Loucy (cell line): Measurements from ENCODE around the gene CHKB.
"Not testable (repeated sequence)": the region's sequence is repeated elsewhere in the genome, so short reads cannot be mapped to it uniquely, and the experiment has no call there.

Experiments
- H2AFZ ChIP-seq: fragments of 200-600 bp; sonication (generic); 2 replicates; pipeline ENCODE4 v1.6.0; 2016; ENCODE audit warnings: antibody characterized with exemption, mild to moderate bottlenecking, low read length, moderate library complexity
- H3F3A ChIP-seq: fragments of 200-600 bp; 2 replicates; pipeline ENCODE4 v1.6.0; 2016; ENCODE audit warnings: antibody characterized with exemption, low read depth, mild to moderate bottlenecking
- H3K27me3 ChIP-seq: fragments of 200-600 bp; sonication (generic); 2 replicates; pipeline ENCODE4 v1.6.1; 2014; ENCODE audit warnings: low read length, mild to moderate bottlenecking; ENCODE audit not compliant: insufficient read depth, poor library complexity, severe bottlenecking
- H3K36me3 ChIP-seq: fragments of 200-600 bp; sonication (generic); 2 replicates; pipeline ENCODE4 v1.6.1; 2016; ENCODE audit warnings: low read length; ENCODE audit not compliant: insufficient read depth
- H3K4me1 ChIP-seq: fragments of 200-600 bp; sonication (generic); 2 replicates; pipeline ENCODE4 v1.5.1; 2014; ENCODE audit warnings: low read length, mild to moderate bottlenecking; ENCODE audit not compliant: insufficient read depth, poor library complexity, severe bottlenecking
- H3K4me2 ChIP-seq: fragments of 200-600 bp; sonication (generic); 2 replicates; pipeline ENCODE4 v1.6.0; 2014; ENCODE audit warnings: antibody characterized with exemption, low read length, low read depth, mild to moderate bottlenecking; ENCODE audit not compliant: poor library complexity, severe bottlenecking
- H3K4me3 ChIP-seq: fragments of 200-600 bp; sonication (generic); 2 replicates; pipeline ENCODE4 v1.5.1; 2014; ENCODE audit warnings: low read length, mild to moderate bottlenecking, mixed read lengths; ENCODE audit not compliant: poor library complexity, severe bottlenecking
- H3K79me2 ChIP-seq: fragments of 200-600 bp; sonication (generic); 2 replicates; pipeline ENCODE4 v1.6.1; 2014; ENCODE audit warnings: low read length; ENCODE audit not compliant: insufficient read depth
- H3K9ac ChIP-seq: fragments of 200-600 bp; sonication (generic); 2 replicates; pipeline ENCODE4 v1.6.0; 2014; ENCODE audit warnings: mild to moderate bottlenecking, low read depth, low read length, moderate library complexity; ENCODE audit not compliant: poor library complexity, severe bottlenecking
- H3K9me2 ChIP-seq: fragments of 200-600 bp; sonication (generic); replicated peaks from 2 replicates; pipeline ENCODE4 v1.6.1; 2016; ENCODE audit warnings: low read depth, low read length, mixed read lengths
- H3K9me3 ChIP-seq: fragments of 200-600 bp; sonication (generic); 2 replicates; pipeline ENCODE4 v1.6.1; 2014; ENCODE audit warnings: mild to moderate bottlenecking, antibody characterized with exemption, low read length, low read depth; ENCODE audit not compliant: insufficient read depth
- H4K20me1 ChIP-seq: fragments of 200-600 bp; sonication (generic); 2 replicates; pipeline ENCODE4 v1.6.0; 2014; ENCODE audit warnings: antibody characterized with exemption, low read length, mild to moderate bottlenecking; ENCODE audit not compliant: insufficient read depth, poor library complexity, severe bottlenecking
- EZH2phosphoT487 ChIP-seq: fragments of 200-600 bp; IDR thresholded peaks from 2 replicates; pipeline ENCODE4 v1.6.1; 2018; ENCODE audit warnings: antibody characterized with exemption, mild to moderate bottlenecking, moderate library complexity, borderline replicate concordance
- TF ChIP-seq, protein P1 (sequence below): fragments of 200-600 bp; sonication (generic); conservative IDR thresholded peaks from 2 replicates; pipeline ENCODE4 v1.5.1; 2014; ENCODE audit warnings: mild to moderate bottlenecking, antibody characterized with exemption, low read length

CHKB gene

DNA sequence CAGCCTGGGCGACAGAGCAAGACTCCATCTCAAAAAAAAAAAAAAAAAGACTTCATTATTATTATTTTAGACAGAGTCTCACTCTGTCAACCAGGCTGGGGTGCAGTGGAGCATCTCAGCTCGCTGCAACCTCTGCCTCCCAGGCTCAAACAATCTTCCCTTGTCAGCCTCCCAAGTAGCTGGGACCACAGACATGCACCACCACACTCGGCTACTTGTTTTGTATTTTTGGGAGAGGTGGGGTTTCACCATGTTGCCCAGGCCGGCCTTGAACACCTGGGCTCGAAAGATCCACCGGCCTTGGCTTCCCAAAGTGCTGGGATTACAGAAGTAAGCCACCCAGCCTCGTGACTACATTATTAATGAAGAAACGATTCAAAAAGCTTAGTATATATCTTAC, 47.5 kb downstream of the CHKB start:
- Histone ChIP-seq H4K20me1 (no peaks in the 10 kb centered on the region), H3K9me3 (no peaks in the 10 kb centered on the region), H3K9me2 (no peaks in the 10 kb centered on the region), H3K9ac (no peak overlapping the region), H3K79me2 (no peaks in the 10 kb centered on the region), H3K36me3 (no peaks in the 10 kb centered on the region), H3F3A (no peaks in the 10 kb centered on the region), H2AFZ (no peak overlapping the region), H3K4me3 (no peak overlapping the region), H3K27me3 (no peaks in the 10 kb centered on the region), H3K4me1 (peaks cover 3% of the 10 kb centered on the region), H3K4me2 (no peak overlapping the region)
- TF ChIP-seq, protein P1, sequence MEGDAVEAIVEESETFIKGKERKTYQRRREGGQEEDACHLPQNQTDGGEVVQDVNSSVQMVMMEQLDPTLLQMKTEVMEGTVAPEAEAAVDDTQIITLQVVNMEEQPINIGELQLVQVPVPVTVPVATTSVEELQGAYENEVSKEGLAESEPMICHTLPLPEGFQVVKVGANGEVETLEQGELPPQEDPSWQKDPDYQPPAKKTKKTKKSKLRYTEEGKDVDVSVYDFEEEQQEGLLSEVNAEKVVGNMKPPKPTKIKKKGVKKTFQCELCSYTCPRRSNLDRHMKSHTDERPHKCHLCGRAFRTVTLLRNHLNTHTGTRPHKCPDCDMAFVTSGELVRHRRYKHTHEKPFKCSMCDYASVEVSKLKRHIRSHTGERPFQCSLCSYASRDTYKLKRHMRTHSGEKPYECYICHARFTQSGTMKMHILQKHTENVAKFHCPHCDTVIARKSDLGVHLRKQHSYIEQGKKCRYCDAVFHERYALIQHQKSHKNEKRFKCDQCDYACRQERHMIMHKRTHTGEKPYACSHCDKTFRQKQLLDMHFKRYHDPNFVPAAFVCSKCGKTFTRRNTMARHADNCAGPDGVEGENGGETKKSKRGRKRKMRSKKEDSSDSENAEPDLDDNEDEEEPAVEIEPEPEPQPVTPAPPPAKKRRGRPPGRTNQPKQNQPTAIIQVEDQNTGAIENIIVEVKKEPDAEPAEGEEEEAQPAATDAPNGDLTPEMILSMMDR, result no peak
- TF ChIP-seq EZH2phosphoT487, result no peak

DNA sequence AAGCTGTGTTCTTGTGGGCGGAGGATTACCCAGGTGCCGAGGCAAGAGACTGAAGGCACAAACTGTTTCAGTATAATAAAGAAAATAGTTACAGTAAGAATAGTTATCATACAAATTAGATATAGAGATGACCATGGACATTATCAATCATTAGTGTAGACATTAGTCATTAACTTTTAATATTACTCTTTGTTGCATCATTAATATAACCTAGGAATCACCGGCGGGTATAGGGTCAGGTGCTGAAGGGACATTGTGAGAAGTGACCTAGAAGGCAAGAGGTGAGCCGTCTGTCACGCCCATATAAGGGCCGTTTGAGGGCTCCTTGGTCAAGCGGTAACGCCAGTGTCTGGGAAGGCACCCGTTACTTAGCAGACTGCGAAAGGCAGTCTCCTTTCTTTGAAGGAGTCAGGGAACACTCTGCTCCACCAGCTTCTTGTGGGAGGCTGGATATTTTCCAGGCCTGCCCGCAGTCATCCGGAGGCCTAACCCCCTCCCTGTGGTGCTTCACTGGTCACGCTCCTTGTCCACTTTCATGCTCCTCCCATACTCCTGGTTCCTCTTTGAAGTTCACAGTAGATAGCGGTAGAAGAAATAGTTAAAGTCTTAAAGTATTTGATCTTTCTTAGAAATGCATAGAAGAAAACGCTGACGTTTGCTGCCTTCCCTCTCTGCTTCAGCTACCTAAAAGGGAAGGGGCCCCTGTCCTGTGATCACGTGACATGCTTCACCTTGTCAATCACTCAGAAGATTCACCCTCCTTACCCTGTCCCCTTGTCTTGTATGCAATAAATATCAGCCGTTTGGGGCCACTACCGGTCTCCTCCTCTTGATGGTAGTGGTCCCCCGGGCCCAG, 48.6 kb downstream of the CHKB start:
- not testable (repeated sequence) for H3K4me1 ChIP-seq, H3K9me3 ChIP-seq, H3K27me3 ChIP-seq, H3K4me2 ChIP-seq, H3K4me3 ChIP-seq, H4K20me1 ChIP-seq, H3K79me2 ChIP-seq, H3K9ac ChIP-seq, H3F3A ChIP-seq, H2AFZ ChIP-seq, H3K9me2 ChIP-seq, H3K36me3 ChIP-seq

DNA sequence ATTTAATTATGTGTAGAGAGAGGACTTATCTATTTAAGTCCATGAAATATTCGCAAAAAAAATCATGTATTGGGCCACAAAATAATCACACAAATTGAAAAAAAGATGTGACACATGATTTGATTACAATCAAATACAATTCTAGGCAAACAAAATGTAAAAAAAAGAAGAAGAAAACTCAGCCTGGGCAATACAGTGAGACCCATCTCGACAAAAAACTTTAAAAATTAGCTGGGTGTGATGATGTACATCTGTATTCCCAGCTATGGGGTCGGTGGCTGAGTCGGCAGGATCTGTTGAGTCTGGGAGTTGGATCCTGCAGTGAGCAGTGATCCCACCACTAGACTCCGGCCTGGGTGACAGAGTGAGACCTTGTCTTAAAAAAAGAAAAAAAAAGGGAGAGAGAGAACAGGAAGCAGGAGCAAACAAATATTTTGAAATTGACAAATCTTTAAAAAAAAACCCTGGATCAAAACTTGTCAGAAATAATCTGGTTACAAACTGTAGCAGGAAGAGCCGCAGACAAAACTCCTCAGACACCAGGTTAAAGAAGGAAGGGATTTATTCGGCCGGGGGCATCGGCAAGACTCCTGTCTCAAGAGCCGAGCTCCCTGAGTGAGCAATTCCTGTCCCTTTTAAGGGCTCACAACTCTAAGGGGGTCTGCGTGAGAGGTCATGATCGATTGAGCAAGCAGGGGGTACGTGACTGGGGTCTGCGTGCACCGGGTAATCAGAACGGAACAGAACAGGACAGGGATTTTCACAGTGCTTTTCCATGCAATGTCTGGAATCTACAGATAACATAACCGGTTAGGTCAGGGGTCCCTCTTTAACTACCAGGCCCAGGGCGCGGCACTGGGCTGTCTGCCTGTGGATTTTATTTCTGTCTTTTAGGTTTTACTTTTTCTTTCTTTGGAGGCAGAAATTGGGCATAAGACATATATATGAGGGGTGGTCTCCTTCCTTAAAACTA, 49.5 kb downstream of the CHKB start:
- Histone ChIP-seq H3K9ac (no peak overlapping the region), H3K9me2 (no peaks in the 10 kb centered on the region), H3K4me1 (peaks cover 3% of the 10 kb centered on the region), H2AFZ (no peak overlapping the region), H3F3A (no peaks in the 10 kb centered on the region), H3K9me3 (no peaks in the 10 kb centered on the region), H3K4me2 (no peak overlapping the region), H4K20me1 (no peaks in the 10 kb centered on the region), H3K36me3 (no peaks in the 10 kb centered on the region), H3K27me3 (no peaks in the 10 kb centered on the region), H3K79me2 (no peaks in the 10 kb centered on the region), H3K4me3 (no peak overlapping the region)
- TF ChIP-seq EZH2phosphoT487, result no peak
- TF ChIP-seq, protein P1, result no peak
